Hair follicle dermal papilla cell (primary cell): ENCODE results near the gene IL1RL2. TPM values are rescaled to one million over a fixed set of nuclear protein-coding genes. Genes with fewer than 3 reads are reported as not detected.

Experiments used
- total RNA-seq: library from RNA; depleted of rRNA; stranded (reverse); fragments of >200 nt; gene quantifications from 2 replicates; pipeline ENCODE4 v1.2.3, GENCODE V29; 2012

The IL1RL2 gene
- total RNA-seq = 0.97 and 1.1 TPM in 2 replicates

GRCh38 chr2:102186791-102187495 lies at the start of gene IL1RL2:
TSS of gene IL1RL2 (plus strand) at chr2:102187023. CDS start at chr2:102187868, 845 bp downstream.

GRCh38 chr2:102141970-102142828 lies 44.6 kb upstream of the IL1RL2 start, which contains the start of gene IL1R1:
TSS of gene IL1R1 (plus strand) at chr2:102142746. CDS start at chr2:102157725, 14,979 bp downstream.

Other genes with a start within 250 kb of the IL1RL2 start
- 0.49 and 1.3 TPM in 2 replicates for gene IL1R2, start 195.1 kb upstream of the IL1RL2 start, total RNA-seq
- gene IL1R1, start 44.3 kb upstream of the IL1RL2 start, total RNA-seq = 143 and 176 TPM in 2 replicates
- gene IL1RL1, start 124.5 kb downstream of the IL1RL2 start, total RNA-seq = 0.65 and 1.3 TPM in 2 replicates
- 1.3 and 5.7 TPM in 2 replicates for gene IL18R1, start 168.8 kb downstream of the IL1RL2 start, total RNA-seq
- gene IL18RAP, start 236.1 kb downstream of the IL1RL2 start, total RNA-seq = not detected in 2 replicates